ENCODE data around the gene KATNAL1. TPM values are rescaled to one million over a fixed set of nuclear protein-coding genes. Genes with fewer than 3 reads are reported as not detected.

KATNAL1 gene
- polyA plus RNA-seq, 3 donors = 0.49 to 1.2 (median 1.0) TPM

DNA sequence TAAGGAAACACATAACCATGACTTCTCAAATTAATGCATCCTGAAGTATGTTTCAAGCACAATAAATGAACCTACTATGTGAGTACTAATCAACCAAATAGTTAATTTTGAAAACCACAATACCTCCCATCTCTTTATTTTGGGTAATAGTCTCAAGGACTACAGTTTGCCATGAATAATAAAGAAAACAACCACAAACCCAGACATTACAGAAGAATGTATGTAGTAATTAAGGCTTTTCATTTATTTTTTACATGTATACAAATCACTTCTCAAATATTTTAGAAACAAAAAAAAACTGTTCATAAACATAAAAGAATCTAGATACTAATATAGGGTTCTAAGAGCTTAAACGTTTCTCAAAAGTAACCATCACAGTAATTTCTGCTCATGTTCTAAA, 6.8 kb downstream of the KATNAL1 start:
- WGBS (ENCODE audit: insufficient coverage) = no CpG with 5 or more reads among the region's 1 CpG
- peaks cover 0 to 2% of the 10 kb centered on the region in 2 donors for H3K36me3 Mint-ChIP-seq
- H3K27ac Mint-ChIP-seq = no peak overlapping the region
- Histone ChIP-seq H3K79me2 (ENCODE audit: insufficient read depth, low read length) (peaks cover 58% of the 10 kb centered on the region), H3K9ac (ENCODE audit: insufficient read depth, low read length, poor library complexity, severe bottlenecking) (no peak overlapping the region), H3K27ac (ENCODE audit: low read depth in 1 of 2, low read length in 2 of 2) (no peak overlapping the region), H3K36me3 (replicated peaks in 1 of 2; ENCODE audit: control insufficient read depth in 1 of 2, insufficient read depth in 2 of 2, low read length in 2 of 2) (no peaks in the 10 kb centered on the region), H3K4me3 (replicated peaks in 1 of 3; ENCODE audit: low read depth in 2 of 3, low read length in 3 of 3) (no peak overlapping the region), H4K20me1 (ENCODE audit: insufficient read depth, low read length) (no peaks in the 10 kb centered on the region), H2AFZ (ENCODE audit: insufficient read depth, low read depth, low read length, poor library complexity, severe bottlenecking) (no peak overlapping the region), H3K4me2 (replicated peaks; ENCODE audit: extremely low read depth, low read length, poor library complexity, severe bottlenecking) (no peak overlapping the region), H3K4me1 (ENCODE audit: control insufficient read depth in 1 of 2, insufficient read depth in 2 of 2, low read length in 2 of 2) (no peaks in the 10 kb centered on the region), H3K27me3 (ENCODE audit: control insufficient read depth in 2 of 2, insufficient read depth in 2 of 2, low read length in 2 of 2) (no peaks in the 10 kb centered on the region), H3K9me3 (replicated peaks in 1 of 2; ENCODE audit: control insufficient read depth in 1 of 2, insufficient read depth in 1 of 2, low read length in 2 of 2) (no peaks in the 10 kb centered on the region)
- H3K4me1 Mint-ChIP-seq = peaks cover 14% of the 10 kb centered on the region
- intact Hi-C loops (cut with micrococcal nuclease) = loop anchor here (10.0 kb wide), 4 partner anchors 104 to 864 kb away; partner anchors contain the start of genes HMGB1 (in 1 of the 2) and HSPH1 (in 1 of the 2)
- no peak for DNase-seq
- H3K27me3 Mint-ChIP-seq (ENCODE audit: low read depth in 3 of 3) = peaks cover 0 to 3% (median 0%) of the 10 kb centered on the region in 3 donors
- TF ChIP-seq, protein P1, sequence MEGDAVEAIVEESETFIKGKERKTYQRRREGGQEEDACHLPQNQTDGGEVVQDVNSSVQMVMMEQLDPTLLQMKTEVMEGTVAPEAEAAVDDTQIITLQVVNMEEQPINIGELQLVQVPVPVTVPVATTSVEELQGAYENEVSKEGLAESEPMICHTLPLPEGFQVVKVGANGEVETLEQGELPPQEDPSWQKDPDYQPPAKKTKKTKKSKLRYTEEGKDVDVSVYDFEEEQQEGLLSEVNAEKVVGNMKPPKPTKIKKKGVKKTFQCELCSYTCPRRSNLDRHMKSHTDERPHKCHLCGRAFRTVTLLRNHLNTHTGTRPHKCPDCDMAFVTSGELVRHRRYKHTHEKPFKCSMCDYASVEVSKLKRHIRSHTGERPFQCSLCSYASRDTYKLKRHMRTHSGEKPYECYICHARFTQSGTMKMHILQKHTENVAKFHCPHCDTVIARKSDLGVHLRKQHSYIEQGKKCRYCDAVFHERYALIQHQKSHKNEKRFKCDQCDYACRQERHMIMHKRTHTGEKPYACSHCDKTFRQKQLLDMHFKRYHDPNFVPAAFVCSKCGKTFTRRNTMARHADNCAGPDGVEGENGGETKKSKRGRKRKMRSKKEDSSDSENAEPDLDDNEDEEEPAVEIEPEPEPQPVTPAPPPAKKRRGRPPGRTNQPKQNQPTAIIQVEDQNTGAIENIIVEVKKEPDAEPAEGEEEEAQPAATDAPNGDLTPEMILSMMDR (IDR thresholded peaks at IDR 0.05) = no peak
- peaks cover 0 to 4% (median 2%) of the 10 kb centered on the region in 7 donors for H3K9me3 Mint-ChIP-seq
- no peak overlapping the region for H3K4me3 Mint-ChIP-seq

DNA sequence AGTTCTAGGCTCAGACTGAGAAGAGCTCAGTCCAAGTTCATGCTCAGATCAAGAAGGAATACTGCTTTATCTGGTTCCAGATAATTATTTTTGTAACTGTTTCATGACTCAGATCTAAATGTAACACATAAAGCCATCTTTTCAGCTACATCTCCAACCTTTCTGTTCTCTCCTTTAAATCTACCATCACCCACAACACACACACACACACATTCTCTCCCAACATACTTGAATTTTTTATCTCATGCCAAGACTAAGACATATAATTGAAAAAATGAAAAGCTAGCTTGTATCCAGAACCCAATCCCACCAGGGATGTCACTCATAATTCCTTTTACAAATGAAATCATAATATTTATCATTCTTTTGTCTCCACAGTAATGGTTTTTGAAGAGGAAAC, 7.6 kb downstream of the KATNAL1 start:
- no peaks in the 10 kb centered on the region for H4K20me1 ChIP-seq (ENCODE audit: insufficient read depth, low read length)
- intact Hi-C loops (cut with micrococcal nuclease) = loop anchor here (10.0 kb wide), 4 partner anchors 105 to 865 kb away; partner anchors contain the start of genes HMGB1 (in 1 of the 2) and HSPH1 (in 1 of the 2)
- no peak overlapping the region for H3K27ac Mint-ChIP-seq

More for the DNA sequence above, 7.6 kb downstream of the KATNAL1 start:
- no peak overlapping the region for H3K9ac ChIP-seq (ENCODE audit: insufficient read depth, low read length, poor library complexity, severe bottlenecking)
- H3K36me3 Mint-ChIP-seq = peaks cover 0 to 2% of the 10 kb centered on the region in 2 donors
- H3K27me3 Mint-ChIP-seq (ENCODE audit: low read depth in 3 of 3) = peaks cover 0 to 3% (median 0%) of the 10 kb centered on the region in 3 donors
- no peak for DNase-seq
- H3K27ac ChIP-seq (ENCODE audit: low read depth in 1 of 2, low read length in 2 of 2) = no peak overlapping the region
- no peaks in the 10 kb centered on the region for H3K36me3 ChIP-seq (replicated peaks in 1 of 2; ENCODE audit: control insufficient read depth in 1 of 2, insufficient read depth in 2 of 2, low read length in 2 of 2)
- H3K79me2 ChIP-seq (ENCODE audit: insufficient read depth, low read length) = peaks cover 50% of the 10 kb centered on the region
- peaks cover 14% of the 10 kb centered on the region for H3K4me1 Mint-ChIP-seq
- H3K4me1 ChIP-seq (ENCODE audit: control insufficient read depth in 1 of 2, insufficient read depth in 2 of 2, low read length in 2 of 2) = no peaks in the 10 kb centered on the region
- no peaks in the 10 kb centered on the region for H3K27me3 ChIP-seq (ENCODE audit: control insufficient read depth in 2 of 2, insufficient read depth in 2 of 2, low read length in 2 of 2)
- no peak overlapping the region for H2AFZ ChIP-seq (ENCODE audit: insufficient read depth, low read depth, low read length, poor library complexity, severe bottlenecking)
- H3K9me3 Mint-ChIP-seq = peaks cover 0 to 4% (median 2%) of the 10 kb centered on the region in 7 donors
- no peaks in the 10 kb centered on the region for H3K9me3 ChIP-seq (replicated peaks in 1 of 2; ENCODE audit: control insufficient read depth in 1 of 2, insufficient read depth in 1 of 2, low read length in 2 of 2)
- TF ChIP-seq, protein P1 (IDR thresholded peaks at IDR 0.05) = no peak
- H3K4me3 ChIP-seq (replicated peaks in 1 of 3; ENCODE audit: low read depth in 2 of 3, low read length in 3 of 3) = no peak overlapping the region
- no peak overlapping the region for H3K4me2 ChIP-seq (replicated peaks; ENCODE audit: extremely low read depth, low read length, poor library complexity, severe bottlenecking)
- no peak overlapping the region for H3K4me3 Mint-ChIP-seq

All from CD14-positive monocyte (primary cell).